Coronary artery (tissue), 2 donors: ENCODE results near the gene ARHGAP4.

Experiments
- DNase-seq: peaks from one replicate; pipeline ENCODE4 v3.0.0-alpha.2; 2017; ENCODE audit warnings: low spot score
- H3K27ac ChIP-seq, 2 donors: fragments of 200-600 bp; sonication (generic); one replicate each; pipeline ENCODE4 v1.5.1; 2016 to 2019
- H3K4me3 ChIP-seq: fragments of 200-600 bp; sonication (generic); 2 replicates; pipeline ENCODE4 v1.5.1; 2016; ENCODE audit warnings: mild to moderate bottlenecking, moderate library complexity
- CTCF ChIP-seq: fragments of 200-600 bp; sonication (generic); IDR thresholded peaks from one replicate; pipeline ENCODE4 v1.5.1; 2019; ENCODE audit warnings: antibody characterized with exemption

Gene ARHGAP4

GRCh38 chrX:153944140-153944799 is 18.2 kb upstream of the ARHGAP4 start, which contains the start of gene RENBP:
Gene RENBP (minus strand): TSS chrX:153944643. CDS start chrX:153944610, 33 bp downstream.
- Histone ChIP-seq H3K27ac (peak within 1 kb of the TSS; percentile 37 to 66), H3K4me3 (peak within 1 kb of the TSS; percentile 65)
- DNase-seq: no peak
- TF ChIP-seq CTCF: no peak

GRCh38 chrX:153941336-153942252 is 15.5 kb upstream of the ARHGAP4 start:
- DNase-seq: no peak
- peak overlapping the region in 1 of 2 donors; percentile 51 for H3K27ac ChIP-seq
- TF ChIP-seq CTCF: no peak
- H3K4me3 ChIP-seq: peak overlapping the region; percentile 21

GRCh38 chrX:153939573-153939972 is 13.5 kb upstream of the ARHGAP4 start:
- no peak for TF ChIP-seq CTCF
- no peak overlapping the region for H3K4me3 ChIP-seq
- no peak for DNase-seq
- no peak overlapping the region for H3K27ac ChIP-seq

- Histone ChIP-seq H3K27ac (no peak overlapping the region), H3K4me3 (no peak overlapping the region)
- no peak for DNase-seq
- no peak for TF ChIP-seq CTCF
These were observed 12.2 kb upstream of the ARHGAP4 start for GRCh38 chrX:153938226-153938786.

- no peak for TF ChIP-seq CTCF
- Histone ChIP-seq H3K4me3 (no peak overlapping the region), H3K27ac (no peak overlapping the region)
- DNase-seq: no peak
These were observed 11.0 kb upstream of the ARHGAP4 start for GRCh38 chrX:153937056-153937455.

- TF ChIP-seq CTCF: no peak
- Histone ChIP-seq H3K4me3 (peak overlapping the region; percentile 99), H3K27ac (peak overlapping the region in 1 of 2 donors; percentile 83)
- no peak for DNase-seq
These were observed 9.3 kb upstream of the ARHGAP4 start for GRCh38 chrX:153935326-153935851.
